Panc1 (cell line): ENCODE measurements around the gene PPP2R2B. TPM values are rescaled to one million over a fixed set of nuclear protein-coding genes. Genes with fewer than 3 reads are reported as not detected.

Source experiments
- ATAC-seq: fragments of 200-7000 bp; cut with Tn5 transposase; 2 replicates; pipeline ENCODE4 v1.9.1; 2020; ENCODE audit warnings: mild to moderate bottlenecking, moderate library complexity
- BruUV-seq: library from RNA; stranded (reverse); fragments of 400-500 nt; replicated peaks from 2 replicates; lab custom pipeline; 2021; lab: Mats Ljungman, UMichigan
- CTCF ChIA-PET: fragments of 300-600 bp; sonication (Branson Sonifier 250); formaldehyde crosslinking; loops from one replicate; lab custom pipeline; 2022; ENCODE audit warnings: antibody characterized with exemption; lab: Charles Lee
- POLR2A ChIA-PET: fragments of 300-600 bp; sonication (Branson Sonifier 250); formaldehyde crosslinking; loops from one replicate; lab custom pipeline; 2022; ENCODE audit warnings: antibody characterized with exemption; lab: Charles Lee
- DNase-seq: peaks from one replicate; pipeline ENCODE4 v3.0.0-alpha.2; 2010; ENCODE audit warnings: low read depth, low spot score
- H3K27ac ChIP-seq: 2 replicates; pipeline ENCODE4 v1.5.1; 2011; ENCODE audit warnings: mild to moderate bottlenecking, low read length, inconsistent platforms
- H3K27me3 ChIP-seq: fragments of 200-500 bp; sonication (Bioruptor generic); 2 replicates; pipeline ENCODE4 v1.6.0; 2014; ENCODE audit warnings: low read length, inconsistent platforms; ENCODE audit not compliant: control insufficient read depth, insufficient read depth
- H3K36me3 ChIP-seq: fragments of 200-500 bp; sonication (Bioruptor generic); 2 replicates; pipeline ENCODE4 v1.5.1; 2014; ENCODE audit warnings: inconsistent platforms, mild to moderate bottlenecking, low read length, moderate library complexity; ENCODE audit not compliant: control insufficient read depth, insufficient read depth
- H3K4me1 ChIP-seq: 2 replicates; pipeline ENCODE4 v1.5.1; 2011; ENCODE audit warnings: inconsistent platforms, mild to moderate bottlenecking, low read length, moderate library complexity; ENCODE audit not compliant: control insufficient read depth, insufficient read depth
- H3K4me3 ChIP-seq, 2 experiments: 2 replicates each; pipeline ENCODE4 v1.5.1; 2011 to 2012; ENCODE audit warnings: low read depth in 2 of 2, low read length in 2 of 2, mild to moderate bottlenecking in 2 of 2, inconsistent platforms in 1 of 2, moderate library complexity in 1 of 2
- H3K9me3 ChIP-seq: fragments of 200-500 bp; sonication (Bioruptor generic); 2 replicates; pipeline ENCODE4 v1.5.1; 2014; ENCODE audit warnings: low read depth, mild to moderate bottlenecking, inconsistent platforms, low read length, moderate library complexity; ENCODE audit not compliant: control insufficient read depth, insufficient read depth
- CTCF ChIP-seq: fragments of 450-650 bp; IDR thresholded peaks from 2 replicates; pipeline ENCODE4 v1.5.1; 2017; ENCODE audit warnings: mild to moderate bottlenecking
- POLR2AphosphoS5 ChIP-seq: IDR thresholded peaks from 2 replicates; pipeline ENCODE4 v1.6.1; 2012; ENCODE audit warnings: mild to moderate bottlenecking, low read depth, low read length, moderate library complexity
- REST ChIP-seq, 2 experiments: IDR thresholded peaks; 2 replicates each; pipeline ENCODE4 v1.6.1; 2011 to 2012; ENCODE audit warnings: low read depth in 2 of 2, control low read depth in 1 of 2, low read length in 1 of 2, mild to moderate bottlenecking in 1 of 2, moderate library complexity in 1 of 2; ENCODE audit not compliant: insufficient read depth in 1 of 2
- SIN3A ChIP-seq: IDR thresholded peaks from 2 replicates; pipeline ENCODE4 v1.6.1; 2012; ENCODE audit warnings: low read depth, mild to moderate bottlenecking, low read length, moderate library complexity, borderline replicate concordance; ENCODE audit not compliant: insufficient read depth
- TCF7L2 ChIP-seq: IDR thresholded peaks from 2 replicates; pipeline ENCODE4 v1.6.1; 2011; ENCODE audit warnings: mild to moderate bottlenecking, low read depth, low read length, inconsistent platforms
- in situ Hi-C: cut with HindIII; loops from 2 replicates; pipeline ENCODE4 v1.10.0; 2016; ENCODE audit warnings: low sequenced_read_pairs, low pct_unique_long_range_greater_than_20kb
- intact Hi-C: fragments of 100-400 bp; cut with micrococcal nuclease; formaldehyde crosslinking; loops from one replicate; pipeline ENCODE4 v1.10.0; 2022; ENCODE audit not compliant: unreplicated experiment
- total RNA-seq: library from RNA; stranded (reverse); gene quantifications from one replicate; pipeline ENCODE4 v1.2.1, GENCODE V29; 2021; ENCODE audit not compliant: unreplicated experiment

PPP2R2B gene
- total RNA-seq, 1 experiment from 2014 or later, result 8.8 TPM

- ChIA-PET CTCF (interaction anchor here (0.6 kb wide), 1 partner anchor 166 kb away, joined by 3 read pairs; no protein-coding TSS in a partner anchor), POLR2A (no interaction called here)
- no peaks in the 10 kb centered on the region; the same call in 1 of the 2 replicates for H3K4me1 ChIP-seq
- no peaks in the 10 kb centered on the region for H3K36me3 ChIP-seq
- DNase-seq, result no peak
- no TSS peak for BruUV-seq
- intact Hi-C loops, result no loop called here
- in situ Hi-C loops, result no loop called here
- TF ChIP-seq CTCF (no peak), SIN3A (no peak), REST (IDR thresholded peaks at IDR 0.05; ENCODE audit: insufficient read depth in 1 of 2, low read depth in 2 of 2, low read length in 1 of 2) (no peak)
- H3K27me3 ChIP-seq, result no peaks in the 10 kb centered on the region
- no peak overlapping the region for H3K27ac ChIP-seq
- no peak overlapping the region for H3K4me3 ChIP-seq
- no peak for ATAC-seq
- H3K9me3 ChIP-seq, result no peaks in the 10 kb centered on the region
Measured at GRCh38 chr5:146584750-146585149, 293.8 kb downstream of the PPP2R2B start.

- TF ChIP-seq TCF7L2 (no peak), REST (IDR thresholded peaks at IDR 0.05; ENCODE audit: insufficient read depth in 1 of 2, low read depth in 2 of 2, low read length in 1 of 2) (no peak), SIN3A (no peak), POLR2AphosphoS5 (no peak), CTCF (no peak)
- no peak overlapping the region for H3K27ac ChIP-seq
- H3K9me3 ChIP-seq, result no peaks in the 10 kb centered on the region
- no peak for ATAC-seq
- intact Hi-C loops (no loop called here), in situ Hi-C loops (no loop called here)
- H3K27me3 ChIP-seq, result no peaks in the 10 kb centered on the region
- ChIA-PET POLR2A (no interaction called here), CTCF (no interaction called here)
- H3K36me3 ChIP-seq, result no peaks in the 10 kb centered on the region
- BruUV-seq, result no TSS peak
- no peak overlapping the region for H3K4me3 ChIP-seq
- no peak for DNase-seq
- no peaks in the 10 kb centered on the region for H3K4me1 ChIP-seq
Measured at GRCh38 chr5:146582051-146582596, 296.4 kb downstream of the PPP2R2B start.
